Pancreas (tissue), 10 donors: Measurements from ENCODE around the gene SAMD14. TPM values are rescaled to one million over a fixed set of nuclear protein-coding genes. Genes with fewer than 3 reads are reported as not detected.

Experiments
- ATAC-seq, 4 donors: fragments of 200-7000 bp; cut with Tn5 transposase; one replicate each; pipeline versions ENCODE4 v1.8.0 to v1.9.1; 2020; ENCODE audit warnings: mild to moderate bottlenecking in 4 of 4, moderate library complexity in 4 of 4
- DNase-seq, 6 donors: peaks; one replicate each; pipeline ENCODE4 v3.0.0-alpha.2; 2020
- FAIRE-seq: peaks from 2 replicates; lab custom pipeline; 2012; peaks lifted over from hg19 to GRCh38; lab: Jason Lieb, UNC
- H3K27ac ChIP-seq, 4 donors: fragments of 200-600 bp; sonication (generic); 1 replicate in 3 of 4; 2 replicates in 1 of 4; pipeline versions ENCODE4 v1.5.0 to v1.8.0; 2020
- H3K27me3 ChIP-seq, 4 donors: fragments of 200-600 bp; one replicate each; pipeline ENCODE4 v1.8.0; 2021
- H3K36me3 ChIP-seq, 3 donors: fragments of 200-600 bp; sonication (generic) in 1 of 3; one replicate each; pipeline versions ENCODE4 v1.5.0 to v1.8.0; 2020 to 2021
- H3K4me1 ChIP-seq, 3 donors: fragments of 200-600 bp; one replicate each; pipeline ENCODE4 v1.8.0; 2021
- H3K4me3 ChIP-seq, 4 donors: fragments of 200-600 bp; sonication (generic) in 2 of 4; one replicate each; pipeline versions ENCODE4 v1.5.0 to v1.8.0; 2020 to 2021
- H3K9me3 ChIP-seq, 4 donors: fragments of 200-600 bp; one replicate each; pipeline ENCODE4 v1.8.0; 2021
- CTCF ChIP-seq, 4 donors: fragments of 200-600 bp; sonication (generic) in 3 of 4; IDR thresholded peaks; one replicate each; pipeline versions ENCODE4 v1.5.0 to v1.8.0; 2021; ENCODE audit warnings: antibody characterized with exemption in 4 of 4
- WGBS, 2 donors: extraction: QIAGEN DNeasy Blood & Tissue Kit; methylation state at CpG; one replicate each; pipeline ENCODE4 v1.1.7; 2013; 5-methylcytosine and 5-hydroxymethylcytosine counted together
- intact Hi-C, 3 donors: fragments of 100-400 bp; cut with DNase I; formaldehyde crosslinking; loops; one replicate each; pipeline versions ENCODE4 v1.11.1 to v1.14.2; 2022
- polyA plus RNA-seq, 2 donors: library from polyadenylated mRNA; stranded (reverse); fragments of 200-250 nt; gene quantifications; one replicate each; pipeline ENCODE4 v1.2.3, GENCODE V29; 2013
- total RNA-seq, 6 donors: library from RNA; stranded (reverse); fragmentation: NEBNext Ultra II Directional in 4 of 6; extraction: Animal tissue kit (Norgen Biotek cat#: 25700) in 4 of 6; gene quantifications; one replicate each; pipeline versions ENCODE4 v1.2.1 to v1.2.4, GENCODE V29; 2021 to 2023
- donor health status: healthy with polysubstance abuse.
- donor health status: DM: no; HTN: no; CAD: no; lungs with moderate emphysema.
- donor health status: DM: no; HTN: no; CAD: no.
- donor health status: control.
- donor health status: control.
- donor health status: Bipolar disorder and iron deficiency.
- donor health status: DM: yes; HTN: yes; CAD: no.
- donor health status: DM: no; HTN: no; CAD: no.
- donor health status: DM: no; HTN: no; CAD: no.
- donor health status: DM: yes; HTN: yes; CAD: no.

Gene SAMD14
- total and polyA plus RNA-seq, 8 donors = 0.09 to 1.3 (median 0.61) TPM

DNA sequence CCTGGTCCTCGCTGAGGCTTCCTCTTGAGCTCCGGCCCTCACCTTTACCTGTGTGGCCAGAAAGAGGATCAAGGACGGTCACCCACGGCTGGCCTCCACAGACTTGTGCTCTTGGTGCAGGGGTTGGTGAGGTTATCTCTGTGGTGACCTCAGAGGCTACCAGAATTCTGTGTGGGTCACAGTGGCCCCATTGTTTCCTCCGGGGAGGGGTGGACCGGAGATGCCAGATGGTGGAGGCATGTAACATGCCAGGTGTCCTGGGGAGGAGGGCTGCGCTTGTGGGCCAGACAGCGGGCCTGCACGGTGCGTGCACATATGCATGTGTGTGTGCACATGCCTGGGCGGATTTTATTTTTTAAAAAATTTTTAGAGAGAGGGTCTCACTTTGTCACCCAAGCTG is 42.2 kb upstream of the SAMD14 start:
- no peaks in the 10 kb centered on the region for H3K27me3 ChIP-seq
- no peak for TF ChIP-seq CTCF (IDR thresholded peaks at IDR 0.05)
- 78 to 80% methylated on average over 11 of the region's 11 CpGs for WGBS, 2 donors
- peak in 2 of 6 donors; percentile 9 to 45 for DNase-seq
- no peaks in the 10 kb centered on the region for H3K36me3 ChIP-seq
- H3K4me1 ChIP-seq = peaks cover 0 to 6% (median 0%) of the 10 kb centered on the region in 3 donors
- H3K4me3 ChIP-seq = no peak overlapping the region
- no peak for FAIRE-seq
- H3K27ac ChIP-seq = no peak overlapping the region
- intact Hi-C loops = no loop called here
- no peak for ATAC-seq
- no peaks in the 10 kb centered on the region for H3K9me3 ChIP-seq

DNA sequence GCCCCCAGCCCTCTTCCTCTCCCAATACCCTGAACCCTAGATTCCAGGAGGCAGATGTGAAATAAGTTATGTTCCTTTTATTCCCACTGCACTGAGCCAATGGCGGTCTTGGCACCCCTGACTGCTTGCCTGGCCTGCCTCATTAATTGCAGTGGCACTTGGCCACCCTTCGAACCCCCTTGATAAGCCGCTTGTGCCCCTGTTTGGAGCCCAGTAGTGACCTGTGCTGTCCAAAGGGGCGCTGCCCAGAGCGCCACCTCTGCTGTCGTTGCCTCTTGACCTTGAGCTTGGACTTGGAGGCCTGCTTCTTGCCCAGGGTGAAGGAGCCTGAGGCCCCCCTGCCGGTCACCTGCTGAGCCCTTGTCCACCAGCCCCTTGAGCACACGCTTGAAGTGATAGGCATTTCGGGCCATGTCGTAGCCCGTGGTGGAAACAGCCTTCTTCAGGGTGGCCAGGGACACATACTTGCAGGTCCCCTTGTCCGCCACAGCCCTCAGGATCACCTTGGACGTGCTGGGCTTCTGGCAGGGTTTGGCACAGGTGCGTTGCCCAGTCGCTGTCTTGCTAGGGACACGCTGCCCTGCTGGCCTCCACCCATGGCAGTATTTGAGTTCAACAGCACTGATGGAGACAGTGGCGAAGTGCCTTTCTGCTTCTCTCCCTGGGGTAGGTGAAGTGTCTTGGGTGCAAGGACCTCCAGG is 41.6 kb upstream of the SAMD14 start:
- no peak overlapping the region for H3K4me3 ChIP-seq
- no peak overlapping the region for H3K27ac ChIP-seq
- TF ChIP-seq CTCF (IDR thresholded peaks at IDR 0.05) = no peak
- WGBS, 2 donors = 77 to 84% methylated on average over 17 of the region's 17 CpGs
- intact Hi-C loops = no loop called here
- no peaks in the 10 kb centered on the region for H3K27me3 ChIP-seq
- H3K36me3 ChIP-seq = no peaks in the 10 kb centered on the region
- FAIRE-seq (no peak), DNase-seq (peak in 2 of 6 donors; percentile 11 to 33), ATAC-seq (no peak)
- H3K9me3 ChIP-seq = no peaks in the 10 kb centered on the region
- H3K4me1 ChIP-seq = peaks cover 0 to 6% (median 0%) of the 10 kb centered on the region in 3 donors

GRCh38 chr17:50170662-50171370 is 40.9 kb upstream of the SAMD14 start:
- intact Hi-C loops = no loop called here
- no peak for TF ChIP-seq CTCF (IDR thresholded peaks at IDR 0.05)
- Histone ChIP-seq H3K9me3 (no peaks in the 10 kb centered on the region), H3K4me1 (peaks cover 0 to 3% (median 0%) of the 10 kb centered on the region in 3 donors), H3K27me3 (no peaks in the 10 kb centered on the region), H3K27ac (no peak overlapping the region), H3K4me3 (no peak overlapping the region), H3K36me3 (no peaks in the 10 kb centered on the region)
- peak in 2 of 6 donors; percentile 1 to 25 for DNase-seq
- FAIRE-seq = no peak
- 81 to 86% methylated on average over 9 to 10 of the region's 10 CpGs for WGBS, 2 donors
- ATAC-seq = no peak

DNA sequence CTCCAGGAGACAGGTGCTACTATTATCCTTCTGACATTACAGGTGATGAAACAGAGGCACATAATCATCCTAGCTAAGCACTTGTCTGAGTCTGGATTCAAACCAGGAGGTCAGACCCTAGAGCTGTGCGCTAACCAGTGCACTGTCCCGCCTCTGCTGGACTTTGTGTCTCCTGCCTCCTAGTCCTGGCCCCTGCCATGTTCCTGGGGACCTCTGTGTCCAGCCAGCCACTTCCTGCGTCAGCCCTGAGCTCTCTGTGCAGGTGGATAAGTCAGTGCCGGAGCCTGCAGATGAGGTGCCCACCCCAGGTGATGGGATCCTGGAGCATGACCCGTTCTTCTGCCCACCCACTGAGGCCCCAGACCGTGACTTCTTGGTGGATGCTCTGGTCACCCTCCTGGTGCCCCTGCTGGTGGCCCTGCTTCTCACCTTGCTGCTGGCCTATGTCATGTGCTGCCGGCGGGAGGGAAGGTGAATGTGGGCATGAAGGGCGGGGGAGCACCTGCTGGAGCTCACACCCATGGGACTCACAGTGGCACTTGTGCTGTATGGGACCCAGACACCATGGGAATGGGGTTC is 40.0 kb upstream of the SAMD14 start:
- FAIRE-seq (no peak), ATAC-seq (no peak), DNase-seq (peak in 2 of 6 donors; percentile 12 to 54)
- Histone ChIP-seq H3K9me3 (no peaks in the 10 kb centered on the region), H3K27me3 (no peaks in the 10 kb centered on the region), H3K4me1 (no peaks in the 10 kb centered on the region), H3K4me3 (no peak overlapping the region), H3K36me3 (no peaks in the 10 kb centered on the region), H3K27ac (no peak overlapping the region)
- TF ChIP-seq CTCF (IDR thresholded peaks at IDR 0.05) = no peak
- 73 to 78% methylated on average over 8 to 9 of the region's 9 CpGs for WGBS, 2 donors
- intact Hi-C loops = no loop called here
